IPS DF 4.7 (cell line): ENCODE results near the gene ELP4.
"Not testable (repeated sequence)": the region's sequence is repeated elsewhere in the genome, so short reads cannot be mapped to it uniquely, and the experiment has no call there.

ENCODE experiments used
- DNase-seq: peaks from one replicate; pipeline ENCODE4 v3.0.0-alpha.2; 2013; ENCODE audit warnings: low spot score; ENCODE audit errors: extremely low read depth

Gene ELP4

DNA sequence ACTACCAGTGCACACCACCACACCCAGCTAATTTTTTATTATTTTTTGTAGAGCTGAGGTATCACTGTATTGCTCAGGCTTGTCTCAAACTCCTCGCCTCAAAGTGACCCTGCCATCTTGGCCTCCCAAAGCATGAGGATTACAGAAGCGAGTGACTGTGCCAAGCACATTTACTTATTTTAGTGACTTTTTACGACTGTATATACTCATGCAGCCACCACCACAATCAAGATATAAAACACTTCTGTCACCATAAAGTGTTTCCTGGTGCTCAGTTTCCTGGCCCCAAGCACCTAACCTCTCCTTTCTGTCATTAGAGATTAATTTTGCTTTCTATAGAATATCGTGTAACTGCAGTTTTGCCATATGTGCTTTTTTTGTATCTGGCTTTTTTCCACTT, 25.9 kb downstream of the ELP4 start:
- no peak for DNase-seq

DNA sequence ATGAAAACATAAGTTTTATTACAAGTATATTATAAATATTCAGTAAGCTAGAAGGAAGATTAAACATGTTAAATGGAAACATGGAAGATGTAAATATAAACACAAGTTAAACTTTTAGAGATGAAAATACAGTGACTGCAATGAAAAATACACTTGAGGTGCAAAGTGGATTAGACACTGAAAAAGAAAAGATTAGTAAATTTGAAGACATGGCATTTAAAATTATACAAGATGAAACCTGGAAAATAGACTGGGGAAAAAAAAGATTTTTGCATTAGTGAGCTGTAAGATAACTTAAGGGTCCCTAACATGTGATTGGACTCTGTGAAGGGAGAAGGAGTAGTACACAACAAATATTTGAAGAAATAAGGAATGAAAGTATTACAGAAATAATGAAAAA, 33.3 kb downstream of the ELP4 start:
- DNase-seq: no peak

DNA sequence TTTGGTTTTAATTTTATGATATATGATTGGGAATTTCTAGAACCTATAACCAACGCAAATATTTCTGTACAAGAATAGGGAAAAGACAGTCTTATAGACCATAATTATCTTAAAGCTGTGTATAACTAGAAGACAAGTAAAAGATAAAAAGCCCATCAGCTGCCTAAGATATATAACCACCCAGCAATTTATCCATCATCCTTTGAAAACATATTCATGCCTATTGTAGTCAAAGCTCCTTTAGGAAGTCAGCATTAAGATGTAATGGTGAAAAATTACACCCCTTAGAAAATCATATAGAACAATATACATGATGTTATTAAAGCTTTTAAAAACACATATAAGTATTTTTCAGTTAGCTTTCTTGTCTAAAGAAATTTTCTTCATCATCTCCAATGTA, 46.4 kb downstream of the ELP4 start:
- DNase-seq: no peak

DNA sequence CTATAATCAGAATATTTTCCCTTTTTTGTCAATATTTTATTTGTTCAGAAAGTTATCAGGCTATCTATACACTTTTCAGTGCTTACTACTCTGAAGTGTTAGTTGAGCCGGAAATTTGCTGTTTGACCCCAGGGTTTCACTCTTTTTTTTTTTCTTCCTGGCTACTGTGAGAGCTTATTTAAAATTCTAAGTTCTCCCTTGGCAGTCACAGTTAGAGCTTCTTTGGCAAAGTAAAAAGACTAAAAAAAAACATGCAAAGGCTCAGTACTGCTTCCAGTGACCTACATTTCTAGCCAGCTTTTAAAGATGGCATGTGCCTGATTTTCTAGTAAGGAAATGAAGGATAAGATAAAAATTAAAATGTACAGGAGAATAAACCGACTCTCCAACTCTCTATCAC, 48.4 kb downstream of the ELP4 start:
- DNase-seq: no peak

DNA sequence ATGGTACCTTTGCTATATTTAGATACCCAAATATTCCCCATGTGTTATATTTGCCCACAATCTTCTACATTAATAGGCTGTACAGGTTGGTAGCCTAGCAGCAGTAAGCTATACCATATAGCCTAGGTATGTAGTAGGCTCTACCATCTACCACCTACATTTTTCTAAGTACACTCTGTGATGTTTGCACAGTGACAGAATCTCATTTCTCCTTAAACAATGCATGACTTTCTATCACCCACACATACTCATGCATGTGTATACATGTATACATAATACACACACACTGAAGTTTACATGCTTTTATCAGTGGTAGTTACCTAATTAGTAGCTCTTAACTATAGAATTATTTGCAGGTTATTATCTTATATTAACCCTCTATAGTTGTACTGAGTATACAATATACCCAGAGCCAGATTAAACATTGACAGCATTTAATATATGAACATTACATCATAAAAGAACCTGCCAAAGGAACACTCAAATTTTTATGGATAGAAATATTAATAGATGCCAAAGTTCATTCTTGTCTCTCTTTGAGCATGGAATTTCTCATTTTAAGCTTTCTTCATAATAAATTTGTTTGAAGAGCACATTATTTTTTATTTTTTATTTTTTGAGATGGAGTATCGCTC, 51.4 kb downstream of the ELP4 start:
- DNase-seq: no peak

DNA sequence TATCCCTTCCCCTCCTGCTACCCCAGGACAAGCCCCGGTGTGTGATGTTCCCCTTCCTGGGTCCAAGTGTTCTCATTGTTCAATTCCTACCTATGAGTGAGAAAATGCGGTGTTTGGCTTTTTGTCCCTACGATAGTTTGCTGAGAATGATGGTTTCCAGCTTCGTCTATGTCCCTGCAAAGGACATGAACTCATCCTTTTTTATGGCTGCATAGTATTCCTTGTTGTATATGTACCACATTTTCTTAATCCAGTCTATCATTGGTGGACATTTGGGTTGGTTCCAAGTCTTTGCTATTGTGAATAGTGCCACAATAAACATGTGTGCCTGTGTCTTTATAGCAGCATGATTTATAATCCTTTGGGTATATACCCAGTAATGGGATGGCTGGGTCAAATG, 55.0 kb downstream of the ELP4 start:
- not testable (repeated sequence) for DNase-seq

DNA sequence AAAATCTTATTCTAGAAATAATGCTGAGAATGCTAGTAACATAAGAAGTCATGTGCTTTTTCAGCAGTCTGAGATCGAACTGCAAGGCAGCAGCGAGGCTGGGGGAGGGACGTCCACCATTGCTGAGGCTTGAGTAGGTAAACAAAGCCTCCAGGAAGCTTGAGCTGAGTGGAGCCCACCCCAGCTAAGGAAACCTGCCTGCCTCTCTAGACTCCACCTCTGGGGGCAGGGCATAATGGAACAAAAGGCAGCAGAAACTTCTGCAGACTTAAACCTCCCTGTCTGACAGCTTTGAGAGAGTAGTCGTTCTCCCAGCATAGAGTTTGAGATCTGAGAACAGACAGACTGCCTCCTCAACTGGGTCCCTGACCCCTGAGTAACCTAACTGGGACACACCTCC, 64.6 kb downstream of the ELP4 start:
- DNase-seq: not testable (repeated sequence)

DNA sequence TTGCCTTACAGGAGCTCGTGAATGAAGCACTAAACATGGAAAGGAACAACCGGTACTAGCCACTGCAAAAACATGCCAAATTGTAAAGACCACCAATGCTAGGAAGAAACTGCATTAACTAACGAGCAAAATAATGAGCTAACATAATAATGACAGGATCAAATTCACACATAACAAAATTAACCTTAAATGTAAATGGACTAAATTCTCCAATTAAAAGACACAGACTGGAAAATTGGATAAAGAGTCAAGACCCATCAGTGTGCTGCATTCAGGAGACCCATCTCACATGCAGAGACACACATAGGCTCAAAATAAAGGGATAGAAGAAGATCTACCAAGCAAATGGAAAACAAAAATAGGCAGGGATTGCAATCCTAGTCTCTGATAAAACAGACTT, 66.2 kb downstream of the ELP4 start:
- not testable (repeated sequence) for DNase-seq

DNA sequence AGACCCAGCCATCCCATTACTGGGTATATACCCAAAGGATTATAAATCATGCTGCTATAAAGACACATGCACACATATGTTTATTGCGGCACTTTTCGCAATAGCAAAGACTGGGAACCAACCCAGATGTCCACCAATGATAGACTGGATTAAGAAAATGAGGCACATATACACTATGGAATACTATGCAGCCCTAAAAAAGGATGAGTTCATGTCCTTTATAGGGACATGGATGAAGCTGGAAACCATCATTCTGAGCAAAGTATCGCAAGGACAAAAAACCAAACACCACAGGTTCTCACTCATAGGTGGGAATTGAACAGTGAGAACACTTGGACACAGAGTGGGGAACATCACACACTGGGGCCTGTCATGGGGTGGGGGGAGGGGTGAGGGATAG, 69.8 kb downstream of the ELP4 start:
- not testable (repeated sequence) for DNase-seq

DNA sequence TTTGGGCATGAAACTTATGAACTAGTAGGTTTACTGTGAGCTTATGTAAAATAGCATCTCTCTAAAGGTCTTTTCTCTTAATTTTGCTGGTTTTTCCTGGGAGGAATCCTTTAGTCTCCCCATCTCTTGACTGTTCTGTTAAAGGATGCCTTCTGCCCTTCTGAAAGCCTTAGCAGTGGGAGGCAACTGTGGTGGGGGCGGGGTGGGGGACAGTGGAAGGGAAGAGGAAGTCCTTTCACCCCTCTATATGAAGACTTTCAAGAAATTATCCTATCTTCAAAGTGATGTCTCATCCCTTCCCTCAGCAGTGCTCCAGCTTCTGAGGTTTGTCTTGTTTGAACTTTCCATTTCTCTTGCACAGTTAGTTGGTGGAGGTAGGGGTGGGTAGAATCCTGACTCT, 73.1 kb downstream of the ELP4 start:
- DNase-seq: no peak

DNA sequence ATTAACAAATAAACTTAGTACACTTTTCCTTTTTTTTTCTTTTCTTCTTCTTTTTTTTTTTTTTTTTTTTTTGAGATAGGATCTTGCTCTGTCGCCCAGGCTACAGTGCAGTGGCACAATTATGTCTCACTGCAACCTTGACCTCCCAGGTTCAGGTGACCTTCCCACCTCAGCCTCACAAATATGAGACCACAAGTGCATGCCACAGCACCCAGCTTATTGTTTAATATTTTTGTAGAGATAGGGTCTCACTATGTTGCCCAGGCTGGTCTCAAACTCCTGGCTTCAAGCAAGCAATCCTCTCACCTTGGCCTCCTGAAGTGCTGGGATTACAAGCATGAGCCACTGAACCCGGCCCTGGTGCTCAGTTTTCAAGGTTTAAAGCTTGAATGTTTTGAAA, 88.9 kb downstream of the ELP4 start:
- no peak for DNase-seq

DNA sequence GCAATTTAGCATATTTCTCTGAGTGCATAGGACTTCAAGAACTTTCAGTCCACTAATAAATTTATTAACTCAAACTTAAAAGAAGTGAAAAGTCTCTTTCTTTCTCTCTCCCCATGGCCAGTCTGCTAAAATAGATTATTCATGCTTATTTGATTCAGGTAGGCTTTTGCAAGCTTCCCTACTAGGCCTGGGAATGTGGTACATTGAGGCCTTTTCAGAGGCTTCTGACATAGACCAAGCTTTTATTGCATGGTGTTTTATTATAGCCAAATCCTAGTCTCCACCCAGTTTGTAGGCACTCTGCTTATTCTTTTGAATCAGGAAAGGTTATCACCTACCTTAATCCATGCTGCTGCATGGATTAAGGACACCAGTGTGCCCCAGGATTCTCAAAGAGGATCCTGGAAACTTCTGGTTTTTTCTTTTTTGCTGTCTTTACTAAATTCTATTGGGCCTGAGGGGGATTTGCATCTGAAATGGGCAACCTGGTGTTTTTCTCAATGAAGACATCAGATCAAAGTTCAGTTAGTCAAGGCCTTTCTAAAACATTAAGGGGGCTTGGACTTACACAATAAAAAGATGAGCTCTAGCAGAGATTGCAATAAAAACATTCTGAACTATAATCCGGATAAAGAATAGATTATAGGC, 92.2 kb downstream of the ELP4 start:
- DNase-seq: no peak

DNA sequence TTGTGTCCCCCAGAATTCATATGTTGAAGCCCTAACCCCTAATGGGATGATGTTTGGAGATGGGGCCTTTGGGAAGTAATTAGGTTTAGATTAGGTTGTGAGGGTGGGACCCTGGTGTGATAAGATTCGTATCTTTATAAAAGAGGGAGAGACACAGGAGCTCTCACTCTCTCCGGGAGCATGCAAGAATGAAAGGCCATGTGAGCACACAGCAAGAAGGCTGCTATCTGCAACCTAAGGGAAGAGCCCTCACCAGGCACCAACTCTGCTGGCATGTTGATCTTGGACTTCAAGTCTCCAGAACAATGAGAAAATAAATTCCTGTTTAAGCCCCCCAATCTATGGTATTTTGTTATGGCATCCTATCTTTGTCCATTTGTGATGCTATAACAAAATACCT, 97.3 kb downstream of the ELP4 start:
- DNase-seq: no peak

DNA sequence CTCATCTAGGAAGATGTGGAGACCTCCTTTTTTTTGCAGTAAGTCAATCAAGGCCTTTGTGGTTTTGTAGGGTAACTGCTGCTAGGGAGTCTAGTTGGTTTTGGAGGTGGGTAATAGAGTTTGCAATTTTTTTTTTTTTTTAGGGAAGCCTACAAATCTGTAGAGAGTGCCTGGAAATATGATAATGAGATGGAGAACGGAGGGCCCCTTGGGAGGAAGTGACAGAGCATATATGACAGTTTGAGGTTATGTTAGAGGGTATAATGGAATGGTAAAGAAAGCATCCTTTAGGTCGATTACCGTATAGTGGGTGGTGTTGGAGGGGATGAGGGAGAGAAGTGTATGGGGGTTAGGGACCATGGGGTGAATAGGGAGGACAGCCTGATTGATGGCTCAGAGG, 98.3 kb downstream of the ELP4 start:
- no peak for DNase-seq

DNA sequence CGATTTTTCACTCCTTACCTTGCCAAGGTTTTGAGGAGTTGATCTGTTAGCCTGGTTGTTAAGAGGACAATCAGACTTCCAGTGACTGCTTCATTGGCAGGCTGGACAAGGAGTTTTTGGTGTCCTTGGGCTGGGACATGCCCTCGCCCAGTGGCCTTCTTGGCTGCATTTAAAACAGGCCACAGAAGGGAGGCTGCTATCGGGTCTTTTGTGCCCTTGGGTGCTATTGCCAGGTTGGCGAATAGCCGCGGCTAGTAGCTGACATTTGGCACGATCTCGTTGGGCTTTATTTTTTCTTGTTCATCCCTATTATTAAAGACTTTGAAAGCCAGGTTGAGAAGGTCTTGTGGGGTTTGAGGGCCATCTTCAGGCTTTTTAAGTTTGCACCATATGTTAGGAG, 99.4 kb downstream of the ELP4 start:
- DNase-seq: no peak

DNA sequence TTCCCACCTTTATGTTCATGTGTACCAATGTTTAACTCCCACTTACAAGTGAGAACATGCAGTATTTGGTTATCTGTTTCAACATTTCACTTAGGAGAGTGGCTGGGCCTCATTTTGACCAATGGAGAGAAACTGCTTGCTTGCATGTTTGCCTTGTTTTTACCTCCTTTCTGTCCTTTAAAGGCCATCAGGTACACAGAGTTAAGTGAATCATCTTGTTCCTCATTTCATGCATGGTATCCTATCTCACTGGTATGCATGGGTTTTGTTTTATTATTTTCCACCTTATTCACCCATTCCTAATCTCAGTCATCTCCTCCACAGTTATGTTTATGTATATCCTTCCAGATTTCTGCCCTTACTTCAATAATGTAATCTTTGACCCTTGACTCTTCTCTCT, 101.0 kb downstream of the ELP4 start:
- no peak for DNase-seq

DNA sequence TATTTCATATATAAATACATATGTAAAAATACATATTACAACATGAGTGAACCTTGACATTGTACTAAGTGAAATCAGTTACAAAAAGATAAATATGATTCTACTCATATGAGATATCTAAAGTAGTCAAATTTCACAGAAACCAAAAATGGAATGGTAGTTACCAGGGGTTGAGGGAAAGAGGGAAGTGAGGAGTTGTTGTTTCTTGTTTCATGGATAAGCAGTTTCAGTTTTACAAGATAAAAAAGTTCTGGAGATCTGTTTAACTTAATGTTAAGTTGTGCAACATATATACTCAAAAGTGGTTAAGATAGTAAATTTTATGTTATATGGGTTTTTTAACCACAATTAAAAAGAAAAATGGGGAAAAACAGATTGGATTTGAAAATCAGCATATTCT, 107.7 kb downstream of the ELP4 start:
- no peak for DNase-seq

DNA sequence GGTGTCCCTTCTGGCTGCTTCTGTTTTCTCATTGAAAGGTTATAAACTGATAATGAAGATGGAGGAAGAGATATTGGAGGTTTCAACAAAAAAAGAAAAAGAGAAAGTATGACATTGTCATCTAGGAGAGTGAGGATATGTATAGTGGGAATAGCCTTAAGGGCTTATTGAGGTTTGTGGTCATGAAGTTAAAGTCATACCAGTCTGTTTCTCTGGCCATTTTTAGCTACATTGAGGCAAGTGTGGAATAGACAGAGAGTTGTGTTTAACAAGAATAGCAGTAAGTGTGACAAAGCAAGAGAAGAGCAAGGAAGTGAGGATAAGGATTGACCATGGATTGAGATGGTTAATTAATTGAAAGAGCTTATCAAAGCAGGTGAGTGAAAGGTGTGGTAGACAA, 110.4 kb downstream of the ELP4 start:
- no peak for DNase-seq

DNA sequence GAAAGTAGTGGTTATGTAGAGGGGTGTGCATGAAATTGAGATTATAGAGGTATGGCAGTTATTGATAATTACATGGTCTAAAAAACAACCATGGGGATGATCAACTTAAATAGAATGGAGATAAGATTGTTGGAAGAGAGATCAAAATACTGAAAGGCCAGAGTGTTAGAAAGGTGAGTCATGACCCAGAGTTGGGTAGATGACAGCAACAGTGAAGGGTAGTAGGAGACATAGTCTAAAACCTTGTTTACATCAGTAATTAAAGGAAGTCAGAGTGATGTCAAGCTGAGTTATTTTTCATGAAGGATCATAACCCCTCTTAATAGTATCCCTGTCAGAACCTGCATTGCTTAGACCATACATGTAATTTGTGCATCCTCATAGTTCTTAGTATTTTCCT, 110.9 kb downstream of the ELP4 start:
- no peak for DNase-seq

DNA sequence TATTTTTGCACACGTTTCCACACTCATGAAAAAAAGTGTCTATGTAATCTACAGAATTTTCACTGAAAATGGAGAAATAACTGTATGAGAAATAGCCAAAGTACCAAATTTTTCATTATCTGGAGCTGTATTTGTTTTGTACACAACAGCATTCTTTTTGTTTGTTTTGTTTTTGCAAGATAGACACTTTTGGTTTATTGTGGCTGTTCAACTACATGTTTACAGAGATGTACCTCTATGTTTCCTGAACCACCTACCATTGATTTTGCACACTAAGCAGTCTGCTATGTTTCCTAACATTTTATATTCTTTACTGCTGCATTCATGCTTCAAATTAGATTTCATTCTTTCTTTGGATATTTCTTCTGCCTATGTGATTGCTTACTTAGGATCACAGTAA, 116.3 kb downstream of the ELP4 start:
- no peak for DNase-seq

DNA sequence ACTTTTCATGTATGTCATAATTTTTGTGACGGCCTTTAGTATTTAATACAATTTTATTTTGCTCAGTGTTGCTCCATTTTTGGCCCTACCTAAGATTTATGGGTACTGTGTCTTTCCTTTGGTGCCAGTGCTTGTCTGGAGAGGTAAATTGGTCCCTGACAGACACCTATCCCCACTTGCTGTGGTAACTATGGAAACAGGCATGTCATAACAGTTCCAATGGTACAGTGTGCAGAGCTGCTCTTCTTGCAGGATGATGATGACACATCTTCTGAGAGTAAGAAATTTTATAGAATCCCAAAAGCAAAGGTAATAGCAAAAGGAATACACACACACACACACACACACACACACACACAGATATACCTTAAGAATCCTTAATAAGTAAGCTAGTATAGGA, 118.5 kb downstream of the ELP4 start:
- DNase-seq: no peak

DNA sequence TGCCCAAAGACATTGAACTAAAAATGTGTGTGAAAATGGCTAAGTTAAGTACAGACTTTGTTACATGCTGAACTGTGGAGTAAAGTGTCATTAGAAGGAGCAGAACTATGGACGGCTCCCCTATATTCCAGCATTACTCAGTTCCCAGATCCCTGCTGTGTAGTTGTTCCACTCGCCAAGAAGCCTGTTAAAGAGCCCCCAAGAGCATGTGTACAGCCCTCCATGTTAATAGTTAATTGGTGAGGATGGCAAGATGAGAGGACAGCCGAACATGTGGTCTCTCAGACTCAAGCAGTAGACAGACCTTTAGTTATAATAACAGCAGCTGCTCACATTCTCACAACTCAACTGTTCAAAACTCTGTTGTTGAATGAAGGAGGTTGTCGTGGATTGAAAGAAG, 127.4 kb downstream of the ELP4 start:
- DNase-seq: no peak

DNA sequence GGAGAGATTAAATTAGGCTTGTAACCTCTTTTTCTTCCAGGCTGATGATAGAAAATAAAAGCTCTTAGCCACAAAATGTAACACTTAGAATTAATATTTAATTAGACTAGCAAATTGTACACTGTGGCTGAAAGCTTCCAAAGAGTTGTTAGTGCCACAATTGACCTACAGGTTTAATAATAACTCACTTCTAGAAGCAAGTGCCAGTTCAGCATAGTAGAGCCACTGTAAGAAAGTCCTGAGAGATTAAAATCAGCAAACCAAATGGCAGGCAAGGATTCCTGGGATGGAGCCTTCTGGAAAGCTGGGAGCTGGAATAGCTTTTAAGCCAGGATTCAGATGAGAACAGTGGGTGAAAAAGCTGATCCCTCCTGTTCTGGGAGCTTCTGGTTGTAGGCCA, 131.0 kb downstream of the ELP4 start:
- DNase-seq: no peak
